IMR-90 (cell line): ENCODE data around the gene UPK3A.

Experiments
- MAFK ChIP-seq: IDR thresholded peaks from 2 replicates; pipeline ENCODE4 v1.6.1; 2012; ENCODE audit warnings: low read depth, low read length, improper control_type of control experiment
- MXI1 ChIP-seq: IDR thresholded peaks from 2 replicates; pipeline ENCODE4 v1.6.1; 2012; ENCODE audit warnings: low read depth, mild to moderate bottlenecking, low read length, moderate library complexity, borderline replicate concordance
- POLR2A ChIP-seq: IDR thresholded peaks from 2 replicates; pipeline ENCODE4 v1.6.1; 2012; ENCODE audit warnings: mild to moderate bottlenecking, low read depth, low read length
- RAD21 ChIP-seq: IDR thresholded peaks from 2 replicates; pipeline ENCODE4 v1.6.1; 2012; ENCODE audit warnings: low read length, improper control_type of control experiment
- RCOR1 ChIP-seq: IDR thresholded peaks from 2 replicates; pipeline ENCODE4 v1.6.1; 2012; ENCODE audit warnings: mild to moderate bottlenecking, low read length, improper control_type of control experiment; ENCODE audit not compliant: insufficient replicate concordance
- TF ChIP-seq, protein P1 (sequence below): conservative IDR thresholded peaks from 2 replicates; pipeline ENCODE4 v1.5.1; 2012; ENCODE audit warnings: mild to moderate bottlenecking, low read depth, low read length, improper control_type of control experiment

DNA sequence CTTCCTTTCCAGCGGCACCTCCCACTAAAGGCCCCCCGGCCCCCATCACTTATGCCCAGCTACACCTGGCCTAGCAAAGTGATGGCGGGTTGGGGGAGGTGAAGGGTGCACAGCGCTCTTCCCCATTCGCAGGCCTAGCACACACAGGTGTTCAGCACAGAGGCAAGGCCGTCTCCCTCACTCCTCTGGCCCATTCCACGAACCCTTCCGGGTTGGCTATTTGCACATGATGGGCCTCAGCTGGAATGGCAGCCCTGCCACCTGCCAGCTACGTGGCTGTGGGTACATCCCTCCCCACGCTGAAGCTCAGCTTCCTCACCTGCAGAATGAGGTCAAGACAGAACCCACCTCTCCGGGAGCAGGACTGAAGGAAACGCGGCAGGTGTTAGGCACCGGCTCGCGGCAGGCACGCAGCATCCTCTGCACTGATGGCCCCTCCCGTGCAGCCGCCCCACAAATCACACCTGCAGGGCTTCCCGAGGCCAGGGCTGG, 48.9 kb upstream of the UPK3A start:
- TF ChIP-seq MAFK (no peak), RAD21 (no peak), RCOR1 (no peak), POLR2A (no peak), MXI1 (no peak)
- TF ChIP-seq, protein P1, sequence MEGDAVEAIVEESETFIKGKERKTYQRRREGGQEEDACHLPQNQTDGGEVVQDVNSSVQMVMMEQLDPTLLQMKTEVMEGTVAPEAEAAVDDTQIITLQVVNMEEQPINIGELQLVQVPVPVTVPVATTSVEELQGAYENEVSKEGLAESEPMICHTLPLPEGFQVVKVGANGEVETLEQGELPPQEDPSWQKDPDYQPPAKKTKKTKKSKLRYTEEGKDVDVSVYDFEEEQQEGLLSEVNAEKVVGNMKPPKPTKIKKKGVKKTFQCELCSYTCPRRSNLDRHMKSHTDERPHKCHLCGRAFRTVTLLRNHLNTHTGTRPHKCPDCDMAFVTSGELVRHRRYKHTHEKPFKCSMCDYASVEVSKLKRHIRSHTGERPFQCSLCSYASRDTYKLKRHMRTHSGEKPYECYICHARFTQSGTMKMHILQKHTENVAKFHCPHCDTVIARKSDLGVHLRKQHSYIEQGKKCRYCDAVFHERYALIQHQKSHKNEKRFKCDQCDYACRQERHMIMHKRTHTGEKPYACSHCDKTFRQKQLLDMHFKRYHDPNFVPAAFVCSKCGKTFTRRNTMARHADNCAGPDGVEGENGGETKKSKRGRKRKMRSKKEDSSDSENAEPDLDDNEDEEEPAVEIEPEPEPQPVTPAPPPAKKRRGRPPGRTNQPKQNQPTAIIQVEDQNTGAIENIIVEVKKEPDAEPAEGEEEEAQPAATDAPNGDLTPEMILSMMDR, result no peak
